Measurements from ENCODE around the gene TCF3.

DNA sequence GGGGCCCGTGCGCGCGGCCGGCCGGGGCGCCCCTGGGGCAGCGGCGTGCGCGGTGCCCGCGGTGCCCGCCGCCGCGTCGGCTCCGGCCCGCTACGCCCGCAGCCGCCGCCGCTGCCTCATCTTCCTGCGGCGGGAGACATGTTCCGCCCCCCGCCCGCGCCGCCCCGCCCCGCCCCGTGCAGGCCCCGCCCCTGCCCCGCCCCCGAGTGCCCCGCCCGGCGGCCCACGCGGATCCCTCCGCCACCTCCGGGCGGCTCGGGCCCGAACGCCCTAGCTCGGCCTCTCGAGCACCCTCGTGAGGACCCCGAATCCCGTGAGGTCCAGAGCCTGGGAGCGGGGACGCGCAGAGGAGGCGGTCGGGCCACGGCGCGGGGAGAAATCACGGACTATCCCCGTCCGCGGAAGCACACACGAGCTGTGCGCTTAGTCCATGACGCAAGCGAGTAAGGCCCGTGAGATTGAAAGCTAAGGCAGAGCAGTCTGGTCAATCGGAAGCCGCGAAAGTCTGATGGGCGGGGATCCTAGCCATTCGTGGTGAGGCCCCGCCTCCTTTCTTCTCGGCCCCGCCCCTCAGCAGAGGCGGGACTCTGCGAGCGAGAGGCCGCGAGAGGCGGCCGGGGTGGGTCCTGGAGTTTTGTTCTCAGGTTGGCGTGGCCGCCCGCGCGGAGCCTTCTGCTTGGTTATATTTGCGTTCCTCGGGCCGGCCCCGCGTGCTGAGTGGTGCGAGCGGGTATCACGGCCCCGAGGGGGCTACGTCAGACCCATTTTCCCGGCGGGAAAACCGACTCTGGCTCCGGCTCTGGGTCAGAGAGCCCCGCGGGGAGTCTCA is at the start of gene TCF3:
- TF ChIP-seq CTCF (conservative IDR thresholded peaks at IDR 0.05 in 1 of 2, IDR thresholded peaks at IDR 0.05 in 1 of 2; ENCODE audit: low read depth in 1 of 2, low read length in 2 of 2) (no peak), EZH2 (IDR thresholded peaks at IDR 0.05; ENCODE audit: low read length, missing control alignments) (no peak)
